ENCODE results near the gene GNRH2. TPM values are rescaled to one million over a fixed set of nuclear protein-coding genes. Genes with fewer than 3 reads are reported as not detected.
"Not testable (repeated sequence)": the region's sequence is repeated elsewhere in the genome, so short reads cannot be mapped to it uniquely, and the experiment has no call there.

Gene GNRH2
- polyA plus RNA-seq, 1 donor, result 1.2 TPM

DNA sequence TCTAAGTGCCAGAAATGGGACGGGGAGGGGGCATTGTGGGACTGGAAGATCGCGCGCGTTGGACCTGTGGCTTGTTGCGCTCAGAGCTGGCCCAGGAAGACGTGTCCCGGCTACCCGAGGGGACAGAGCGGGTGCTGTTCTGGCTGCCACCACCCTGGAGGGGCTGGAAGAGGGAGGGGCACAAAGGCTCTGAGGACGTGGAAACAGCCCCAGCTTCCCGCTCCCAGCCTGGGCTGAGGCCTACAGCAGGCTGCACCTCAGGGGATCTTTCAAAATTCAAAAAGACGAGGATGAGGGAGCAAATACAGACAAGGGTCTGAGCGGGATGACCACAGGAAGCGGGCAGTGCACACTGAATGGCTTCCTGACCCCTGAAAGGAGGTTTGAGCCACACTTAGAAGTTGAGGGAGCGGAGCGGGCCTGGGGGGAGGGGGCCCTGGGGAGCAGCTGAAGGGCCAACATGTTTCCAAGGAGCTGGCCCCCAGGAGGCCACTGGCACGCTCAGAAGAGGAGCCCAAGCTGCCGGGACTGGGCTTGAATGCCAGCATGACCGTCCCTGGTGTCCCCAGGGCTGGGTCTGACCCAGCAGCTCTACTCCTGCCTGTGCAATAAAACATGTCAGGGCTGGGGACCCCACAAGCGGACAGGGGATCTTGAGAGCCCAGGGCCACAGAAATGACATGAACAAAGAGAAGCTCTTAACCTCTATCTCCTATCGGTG is 29.3 kb downstream of the GNRH2 start:
- Histone ChIP-seq H3K4me3 (ENCODE audit: low read length) (peak overlapping the region; percentile 30), H3K36me3 (ENCODE audit: control insufficient read depth, insufficient read depth, low read length) (no peaks in the 10 kb centered on the region), H3K9me3 (ENCODE audit: control insufficient read depth, low read depth, low read length) (peaks cover 5% of the 10 kb centered on the region), H3K27ac (ENCODE audit: low read length) (no peak overlapping the region), H3K4me1 (ENCODE audit: control insufficient read depth, insufficient read depth, low read length) (peaks cover 15% of the 10 kb centered on the region), H3K27me3 (ENCODE audit: control insufficient read depth, insufficient read depth, low read length) (peaks cover 15% of the 10 kb centered on the region)
- no CpG with 5 or more reads among the region's 22 CpGs for WGBS (ENCODE audit: insufficient coverage, low lambda C conversion rate)
- DNase-seq, result no peak

DNA sequence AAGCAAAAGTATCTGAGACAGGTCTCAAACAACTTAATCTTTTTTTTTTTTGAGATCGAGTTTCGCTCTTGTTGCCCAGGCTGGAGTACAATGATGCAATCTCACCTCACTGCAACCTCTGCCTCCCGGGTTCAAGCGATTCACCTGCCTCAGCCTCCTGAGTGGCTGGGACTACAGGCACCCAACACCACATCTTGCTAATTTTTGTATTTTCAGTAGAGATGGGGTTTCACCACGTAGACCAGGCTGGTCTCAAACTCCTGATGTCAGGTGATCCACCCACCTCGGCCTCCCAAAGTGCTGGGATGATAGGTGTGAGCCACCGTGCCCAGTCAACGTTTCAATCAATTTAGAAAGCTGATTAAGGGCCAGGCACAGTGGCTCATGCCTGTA is 29.8 kb downstream of the GNRH2 start:
- H3K27ac ChIP-seq (ENCODE audit: low read length); DNase-seq; H3K36me3 ChIP-seq (ENCODE audit: control insufficient read depth, insufficient read depth, low read length); H3K4me3 ChIP-seq (ENCODE audit: low read length); H3K9me3 ChIP-seq (ENCODE audit: control insufficient read depth, low read depth, low read length): not testable (repeated sequence)
- WGBS (ENCODE audit: insufficient coverage, low lambda C conversion rate), result no CpG with 5 or more reads among the region's 8 CpGs
- peaks cover 15% of the 10 kb centered on the region for H3K27me3 ChIP-seq (ENCODE audit: control insufficient read depth, insufficient read depth, low read length)
- H3K4me1 ChIP-seq (ENCODE audit: control insufficient read depth, insufficient read depth, low read length), result peaks cover 15% of the 10 kb centered on the region

DNA sequence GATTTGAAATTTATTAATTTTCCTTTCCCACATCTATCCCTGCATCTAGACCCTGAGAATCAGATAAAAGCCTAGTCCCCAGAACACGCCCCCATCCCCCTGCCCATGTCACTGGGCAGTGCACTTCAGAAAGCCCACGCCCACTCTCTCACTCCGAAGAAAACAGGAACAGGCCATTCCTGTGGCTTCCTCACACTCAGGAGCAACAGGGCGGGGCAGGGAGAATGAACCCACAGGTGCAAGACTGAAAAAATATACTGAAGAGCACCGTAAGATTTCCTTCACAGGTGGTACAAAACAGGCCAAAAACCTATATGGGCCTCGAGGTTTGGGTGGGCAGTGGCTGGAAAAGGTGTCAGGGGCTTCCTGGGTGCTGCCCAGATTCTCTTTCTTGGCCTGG is 31.4 kb downstream of the GNRH2 start:
- DNase-seq, result peak in 1 of 2 donors; percentile 19
- WGBS (ENCODE audit: insufficient coverage, low lambda C conversion rate), result no CpG with 5 or more reads among the region's 6 CpGs
- H3K4me3 ChIP-seq (ENCODE audit: low read length), result no peak overlapping the region
- H3K9me3 ChIP-seq (ENCODE audit: control insufficient read depth, low read depth, low read length), result peaks cover 5% of the 10 kb centered on the region
- peaks cover 15% of the 10 kb centered on the region for H3K27me3 ChIP-seq (ENCODE audit: control insufficient read depth, insufficient read depth, low read length)
- H3K4me1 ChIP-seq (ENCODE audit: control insufficient read depth, insufficient read depth, low read length), result peaks cover 15% of the 10 kb centered on the region
- no peaks in the 10 kb centered on the region for H3K36me3 ChIP-seq (ENCODE audit: control insufficient read depth, insufficient read depth, low read length)
- H3K27ac ChIP-seq (ENCODE audit: low read length), result no peak overlapping the region

DNA sequence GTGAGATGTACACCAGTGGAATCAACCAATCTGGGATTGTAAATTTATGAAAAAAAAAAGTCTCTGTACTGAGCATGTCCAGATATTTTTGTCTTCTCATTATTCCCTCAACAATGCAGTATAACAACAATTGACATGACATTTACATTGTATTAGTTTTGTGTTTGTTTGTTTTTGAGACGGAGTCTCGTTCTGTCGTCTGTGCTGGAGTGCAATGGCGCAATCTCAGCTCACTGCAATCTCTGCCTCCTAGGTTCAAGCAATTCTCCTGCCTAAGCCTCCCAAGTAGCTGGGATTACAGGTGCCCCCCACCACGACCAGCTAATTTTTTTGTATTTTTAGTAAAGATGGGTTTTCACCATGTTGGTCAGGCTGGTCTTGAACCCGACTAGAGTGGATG is 31.9 kb downstream of the GNRH2 start:
- WGBS (ENCODE audit: insufficient coverage, low lambda C conversion rate), result no CpG with 5 or more reads among the region's 6 CpGs
- Histone ChIP-seq H3K27me3 (ENCODE audit: control insufficient read depth, insufficient read depth, low read length) (peaks cover 19% of the 10 kb centered on the region), H3K4me1 (ENCODE audit: control insufficient read depth, insufficient read depth, low read length) (peaks cover 15% of the 10 kb centered on the region)
- H3K9me3 ChIP-seq (ENCODE audit: control insufficient read depth, low read depth, low read length); H3K4me3 ChIP-seq (ENCODE audit: low read length); H3K27ac ChIP-seq (ENCODE audit: low read length); H3K36me3 ChIP-seq (ENCODE audit: control insufficient read depth, insufficient read depth, low read length); DNase-seq: not testable (repeated sequence)

DNA sequence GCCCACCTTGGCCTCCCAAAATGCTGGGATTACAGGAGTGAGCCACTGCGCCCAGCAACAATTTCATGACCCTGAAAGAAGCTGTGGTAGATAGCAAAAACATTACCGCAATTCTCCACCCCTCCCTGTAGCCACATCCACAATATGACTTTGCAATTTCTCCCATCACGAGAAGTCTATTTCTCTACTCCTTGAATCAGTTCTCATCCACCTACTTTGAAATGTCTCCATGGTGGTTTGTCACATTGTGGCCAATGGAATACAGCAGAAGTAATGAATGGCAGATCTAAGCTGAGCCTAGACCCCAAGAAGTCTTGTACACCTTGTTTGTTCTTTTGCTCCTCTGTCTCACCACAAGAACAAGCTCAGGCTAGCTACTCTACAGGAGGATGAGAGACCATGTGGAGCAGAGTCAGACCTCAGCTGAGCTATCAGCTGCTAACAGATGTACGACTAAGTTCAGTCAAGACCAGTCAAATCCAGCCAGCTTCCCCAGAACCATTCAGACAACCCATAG is 34.3 kb downstream of the GNRH2 start:
- no CpG with 5 or more reads among the region's 4 CpGs for WGBS (ENCODE audit: insufficient coverage, low lambda C conversion rate)
- Histone ChIP-seq H3K27me3 (ENCODE audit: control insufficient read depth, insufficient read depth, low read length) (peaks cover 27% of the 10 kb centered on the region), H3K27ac (ENCODE audit: low read length) (no peak overlapping the region), H3K36me3 (ENCODE audit: control insufficient read depth, insufficient read depth, low read length) (no peaks in the 10 kb centered on the region), H3K4me3 (ENCODE audit: low read length) (no peak overlapping the region), H3K9me3 (ENCODE audit: control insufficient read depth, low read depth, low read length) (peaks cover 2% of the 10 kb centered on the region), H3K4me1 (ENCODE audit: control insufficient read depth, insufficient read depth, low read length) (peaks cover 8% of the 10 kb centered on the region)
- DNase-seq, result no peak

DNA sequence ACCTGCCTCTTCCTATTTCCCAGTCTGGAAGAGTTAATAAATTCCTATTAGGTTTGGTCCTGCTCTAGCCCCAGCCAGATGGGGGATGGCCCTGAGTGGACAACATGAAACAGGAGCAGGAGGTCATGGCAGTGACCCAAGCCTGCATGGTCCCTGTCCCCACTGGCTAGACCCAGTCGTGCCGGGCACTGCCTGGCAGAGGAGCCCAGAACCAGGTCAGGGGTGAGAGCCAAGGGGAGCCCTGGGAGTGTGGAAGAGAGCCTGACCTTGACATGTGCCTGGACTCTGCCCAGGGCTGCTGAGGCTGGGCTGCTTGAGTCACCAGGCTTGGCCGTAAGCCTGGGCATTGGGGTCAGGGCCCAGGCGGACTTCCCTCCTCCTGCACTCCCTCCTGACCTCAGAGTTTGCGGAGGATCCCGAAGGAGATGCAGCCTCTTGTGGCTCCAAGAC is 37.5 kb downstream of the GNRH2 start:
- peaks cover 36% of the 10 kb centered on the region for H3K27me3 ChIP-seq (ENCODE audit: control insufficient read depth, insufficient read depth, low read length)
- no CpG with 5 or more reads among the region's 6 CpGs for WGBS (ENCODE audit: insufficient coverage, low lambda C conversion rate)
- no peak overlapping the region for H3K4me3 ChIP-seq (ENCODE audit: low read length)
- H3K4me1 ChIP-seq (ENCODE audit: control insufficient read depth, insufficient read depth, low read length), result peaks cover 4% of the 10 kb centered on the region
- H3K27ac ChIP-seq (ENCODE audit: low read length), result no peak overlapping the region
- H3K36me3 ChIP-seq (ENCODE audit: control insufficient read depth, insufficient read depth, low read length), result no peaks in the 10 kb centered on the region
- H3K9me3 ChIP-seq (ENCODE audit: control insufficient read depth, low read depth, low read length), result peaks cover 2% of the 10 kb centered on the region
- DNase-seq, result no peak

DNA sequence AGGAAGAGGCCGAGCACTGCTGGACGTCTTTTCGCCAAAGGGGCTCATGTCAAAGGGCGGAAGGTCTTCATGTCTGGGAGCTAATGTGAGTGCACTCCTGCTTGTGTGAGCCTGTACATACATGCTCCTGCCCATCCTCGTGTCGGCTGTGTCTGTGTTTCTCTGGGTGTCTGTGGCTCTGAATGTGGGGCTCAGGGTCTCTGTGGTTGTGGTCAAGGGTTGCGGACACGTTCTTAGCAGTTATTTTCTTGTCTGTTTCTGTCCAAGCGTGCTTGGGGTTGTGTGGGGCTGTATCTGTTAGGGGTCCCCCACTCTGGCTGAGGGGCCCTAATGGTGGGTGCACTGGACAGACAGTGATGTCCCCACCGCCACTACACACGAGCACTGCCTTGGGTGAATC is 38.2 kb downstream of the GNRH2 start:
- H3K4me3 ChIP-seq (ENCODE audit: low read length), result no peak overlapping the region
- H3K9me3 ChIP-seq (ENCODE audit: control insufficient read depth, low read depth, low read length), result peaks cover 2% of the 10 kb centered on the region
- peaks cover 4% of the 10 kb centered on the region for H3K4me1 ChIP-seq (ENCODE audit: control insufficient read depth, insufficient read depth, low read length)
- WGBS (ENCODE audit: insufficient coverage, low lambda C conversion rate), result no CpG with 5 or more reads among the region's 11 CpGs
- H3K27me3 ChIP-seq (ENCODE audit: control insufficient read depth, insufficient read depth, low read length), result peaks cover 36% of the 10 kb centered on the region
- no peak for DNase-seq
- H3K36me3 ChIP-seq (ENCODE audit: control insufficient read depth, insufficient read depth, low read length), result no peaks in the 10 kb centered on the region
- H3K27ac ChIP-seq (ENCODE audit: low read length), result no peak overlapping the region

DNA sequence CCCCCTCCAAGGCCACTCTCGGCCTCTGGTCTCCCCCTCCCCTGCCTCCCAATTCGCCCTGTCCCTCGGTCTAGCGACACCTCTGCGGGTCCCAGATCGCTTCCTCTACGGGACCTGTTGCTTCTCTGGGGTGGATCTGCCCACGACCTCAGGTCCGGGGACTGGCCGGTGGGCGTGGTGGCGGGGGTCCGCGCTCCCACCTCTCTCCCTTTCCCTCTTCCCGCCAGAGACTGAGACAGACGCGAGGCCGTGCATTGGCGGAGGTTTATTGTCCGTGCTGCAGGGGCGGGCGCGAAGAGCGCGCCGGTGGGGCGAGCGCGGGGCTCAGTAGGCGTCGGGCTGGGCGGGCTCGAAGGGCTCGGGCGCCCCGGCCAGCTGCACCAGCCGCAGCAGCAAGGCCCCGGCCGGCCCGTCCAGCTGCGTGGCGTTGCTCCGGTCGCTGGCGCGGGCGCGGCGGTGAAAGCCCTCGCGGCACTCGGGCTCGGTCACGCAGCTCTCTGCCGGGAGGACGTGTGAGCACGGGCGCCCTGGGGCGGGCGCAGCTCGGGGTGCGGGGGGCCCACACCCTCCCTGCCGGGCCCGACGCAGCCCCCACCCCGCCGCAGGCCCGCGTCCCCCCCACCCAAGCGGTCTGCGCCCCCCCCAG is 39.0 kb downstream of the GNRH2 start:
- Histone ChIP-seq H3K36me3 (ENCODE audit: control insufficient read depth, insufficient read depth, low read length) (no peaks in the 10 kb centered on the region), H3K9me3 (ENCODE audit: control insufficient read depth, low read depth, low read length) (peaks cover 2% of the 10 kb centered on the region), H3K27ac (ENCODE audit: low read length) (no peak overlapping the region), H3K27me3 (ENCODE audit: control insufficient read depth, insufficient read depth, low read length) (peaks cover 36% of the 10 kb centered on the region), H3K4me3 (ENCODE audit: low read length) (no peak overlapping the region), H3K4me1 (ENCODE audit: control insufficient read depth, insufficient read depth, low read length) (peaks cover 4% of the 10 kb centered on the region)
- WGBS (ENCODE audit: insufficient coverage, low lambda C conversion rate), result no CpG with 5 or more reads among the region's 71 CpGs
- DNase-seq, result peak in 1 of 2 donors; percentile 28

DNA sequence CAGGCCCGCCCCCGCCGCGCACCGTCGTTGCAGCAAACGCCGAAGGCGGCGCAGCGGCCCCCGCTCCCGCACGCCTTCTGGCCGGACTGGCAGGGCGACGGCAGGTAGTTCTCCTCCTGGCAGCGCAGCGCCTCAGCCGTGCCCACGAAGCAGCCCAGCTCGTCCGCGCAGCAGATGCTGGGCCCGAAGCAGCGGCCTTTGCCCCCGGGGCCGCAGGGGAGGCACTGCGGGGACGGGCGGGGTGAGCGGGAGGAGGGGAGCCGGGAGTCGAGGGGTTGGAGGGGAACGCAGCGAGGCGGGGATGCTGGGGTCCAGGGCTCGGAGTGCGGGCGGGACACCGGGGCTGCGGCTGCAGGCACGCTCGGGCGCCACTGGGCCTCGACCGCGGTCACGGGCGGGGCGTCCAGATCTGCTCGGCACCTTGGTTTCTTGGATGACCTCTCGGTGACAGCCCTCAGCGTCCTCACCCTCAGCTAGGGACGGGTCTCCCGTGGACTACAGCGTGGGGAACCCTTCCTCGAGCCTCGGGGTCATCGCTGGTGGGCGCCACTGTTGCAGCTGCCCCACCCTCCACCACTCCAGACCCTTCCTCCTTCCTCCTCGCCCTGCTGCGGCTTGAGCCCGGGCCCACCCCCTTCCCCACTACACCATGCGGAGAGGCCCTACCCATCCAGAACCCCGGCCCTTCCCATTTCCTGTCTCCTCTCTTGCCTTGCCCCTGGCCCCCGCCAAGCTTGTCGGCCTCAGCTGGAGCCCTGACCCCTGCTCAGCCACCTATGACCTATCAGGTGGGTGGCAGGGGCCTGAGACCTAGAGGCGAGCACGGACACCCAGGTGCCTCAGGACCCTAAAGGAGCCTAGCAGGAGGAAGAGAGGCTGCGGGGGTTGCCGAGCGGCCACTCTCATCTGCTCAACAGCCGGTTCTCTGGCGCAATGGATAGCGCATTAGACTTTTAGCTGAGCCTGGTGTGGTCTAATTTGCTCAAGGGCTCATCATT is 39.8 kb downstream of the GNRH2 start:
- peak in 1 of 2 donors; percentile 33 for DNase-seq
- Histone ChIP-seq H3K4me3 (ENCODE audit: low read length) (no peak overlapping the region), H3K27me3 (ENCODE audit: control insufficient read depth, insufficient read depth, low read length) (peaks cover 36% of the 10 kb centered on the region), H3K4me1 (ENCODE audit: control insufficient read depth, insufficient read depth, low read length) (peaks cover 4% of the 10 kb centered on the region), H3K9me3 (ENCODE audit: control insufficient read depth, low read depth, low read length) (peaks cover 2% of the 10 kb centered on the region), H3K27ac (ENCODE audit: low read length) (no peak overlapping the region), H3K36me3 (ENCODE audit: control insufficient read depth, insufficient read depth, low read length) (no peaks in the 10 kb centered on the region)
- 83% methylated on average over 1 of the region's 76 CpGs for WGBS (ENCODE audit: insufficient coverage, low lambda C conversion rate)
